Vagina (tissue), 2 donors: ENCODE measurements around the gene SLC15A4.
"Not testable (repeated sequence)": the region's sequence is repeated elsewhere in the genome, so short reads cannot be mapped to it uniquely, and the experiment has no call there.

ENCODE experiments used
- POLR2A ChIP-seq, 2 donors: fragments of 450-650 bp; IDR thresholded peaks; one replicate each; pipeline ENCODE4 v1.6.1; 2017; ENCODE audit warnings: antibody characterized with exemption in 2 of 2, mild to moderate bottlenecking in 2 of 2, moderate library complexity in 2 of 2
- POLR2AphosphoS5 ChIP-seq, 2 donors: sonication (generic); formaldehyde crosslinking; IDR thresholded peaks; one replicate each; pipeline ENCODE4 v1.9.0; 2017; ENCODE audit warnings: antibody characterized with exemption in 2 of 2, mild to moderate bottlenecking in 2 of 2, low read depth in 1 of 2; ENCODE audit not compliant: insufficient read depth in 1 of 2
- TF ChIP-seq, protein P1 (sequence below), 3 experiments: fragments of 450-650 bp in 2 of 3; fragments of 200-600 bp in 1 of 3; sonication (generic) in 1 of 3; IDR thresholded peaks; one replicate each; pipeline ENCODE4 v1.5.1; 2017 to 2019; ENCODE audit warnings: antibody characterized with exemption in 3 of 3, mild to moderate bottlenecking in 2 of 3, moderate library complexity in 2 of 3

DNA sequence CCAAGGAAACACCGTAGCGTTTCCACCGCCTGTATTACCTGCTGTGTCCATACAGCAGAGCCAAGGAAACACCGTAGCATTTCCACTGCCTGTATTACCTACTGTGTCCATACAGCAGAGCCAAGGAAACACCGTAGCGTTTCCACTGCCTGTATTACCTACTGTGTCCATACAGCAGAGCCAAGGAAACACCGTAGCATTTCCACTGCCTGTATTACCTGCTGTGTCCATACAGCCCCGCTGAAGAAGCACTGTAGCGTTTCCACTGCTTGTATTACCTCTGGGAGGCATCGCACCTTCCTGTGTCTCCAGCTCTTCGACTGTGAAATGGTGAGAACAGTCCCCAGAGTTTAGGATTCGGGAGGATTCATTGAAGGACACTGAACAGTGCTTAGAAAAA is 16.1 kb upstream of the SLC15A4 start:
- TF ChIP-seq, protein P1, sequence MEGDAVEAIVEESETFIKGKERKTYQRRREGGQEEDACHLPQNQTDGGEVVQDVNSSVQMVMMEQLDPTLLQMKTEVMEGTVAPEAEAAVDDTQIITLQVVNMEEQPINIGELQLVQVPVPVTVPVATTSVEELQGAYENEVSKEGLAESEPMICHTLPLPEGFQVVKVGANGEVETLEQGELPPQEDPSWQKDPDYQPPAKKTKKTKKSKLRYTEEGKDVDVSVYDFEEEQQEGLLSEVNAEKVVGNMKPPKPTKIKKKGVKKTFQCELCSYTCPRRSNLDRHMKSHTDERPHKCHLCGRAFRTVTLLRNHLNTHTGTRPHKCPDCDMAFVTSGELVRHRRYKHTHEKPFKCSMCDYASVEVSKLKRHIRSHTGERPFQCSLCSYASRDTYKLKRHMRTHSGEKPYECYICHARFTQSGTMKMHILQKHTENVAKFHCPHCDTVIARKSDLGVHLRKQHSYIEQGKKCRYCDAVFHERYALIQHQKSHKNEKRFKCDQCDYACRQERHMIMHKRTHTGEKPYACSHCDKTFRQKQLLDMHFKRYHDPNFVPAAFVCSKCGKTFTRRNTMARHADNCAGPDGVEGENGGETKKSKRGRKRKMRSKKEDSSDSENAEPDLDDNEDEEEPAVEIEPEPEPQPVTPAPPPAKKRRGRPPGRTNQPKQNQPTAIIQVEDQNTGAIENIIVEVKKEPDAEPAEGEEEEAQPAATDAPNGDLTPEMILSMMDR (IDR thresholded peaks at IDR 0.05) = not testable (repeated sequence)
- TF ChIP-seq POLR2AphosphoS5 (IDR thresholded peaks at IDR 0.05; ENCODE audit: insufficient read depth in 1 of 2, low read depth in 1 of 2); POLR2A (IDR thresholded peaks at IDR 0.05): not testable (repeated sequence)
